Calu3 (cell line): Measurements from ENCODE around the gene ECEL1. TPM values are rescaled to one million over a fixed set of nuclear protein-coding genes. Genes with fewer than 3 reads are reported as not detected.

Experiments
- BruUV-seq: library from RNA; stranded (reverse); fragments of 400-500 nt; replicated peaks from 2 replicates; lab custom pipeline; 2021; lab: Mats Ljungman, UMichigan
- CTCF ChIA-PET: fragments of 300-600 bp; sonication (Branson Sonifier 250); formaldehyde crosslinking; loops from one replicate; lab custom pipeline; 2022; ENCODE audit warnings: antibody characterized with exemption; lab: Charles Lee
- DNase-seq: peaks from one replicate; pipeline ENCODE4 v3.0.0; 2022
- H3K27ac Mint-ChIP-seq: one replicate; pipeline ENCODE4 v1.8.0; 2022; ENCODE audit warnings: mixed read lengths; ENCODE audit not compliant: unreplicated experiment
- H3K27me3 Mint-ChIP-seq: one replicate; pipeline ENCODE4 v1.8.0; 2022; ENCODE audit warnings: mixed read lengths; ENCODE audit not compliant: unreplicated experiment
- H3K36me3 Mint-ChIP-seq: one replicate; pipeline ENCODE4 v1.8.0; 2022; ENCODE audit warnings: mild to moderate bottlenecking, moderate library complexity, mixed read lengths; ENCODE audit not compliant: insufficient read depth, unreplicated experiment
- H3K4me1 Mint-ChIP-seq: one replicate; pipeline ENCODE4 v1.8.0; 2022; ENCODE audit warnings: mild to moderate bottlenecking, low read depth, mixed read lengths; ENCODE audit not compliant: unreplicated experiment
- H3K4me3 Mint-ChIP-seq: one replicate; pipeline ENCODE4 v1.8.0; 2022; ENCODE audit warnings: mild to moderate bottlenecking, low read depth, moderate library complexity, mixed read lengths; ENCODE audit not compliant: unreplicated experiment
- H3K9me3 Mint-ChIP-seq: one replicate; pipeline ENCODE4 v1.8.0; 2022; ENCODE audit warnings: low read depth, mixed read lengths; ENCODE audit not compliant: unreplicated experiment
- CTCF ChIP-seq: fragments of 200-600 bp; IDR thresholded peaks from one replicate; pipeline ENCODE4 v1.8.0; 2022; ENCODE audit warnings: antibody characterized with exemption; ENCODE audit not compliant: unreplicated experiment
- intact Hi-C: fragments of 100-400 bp; cut with micrococcal nuclease; formaldehyde crosslinking; loops from one replicate; pipeline ENCODE4 v1.10.0; 2022; ENCODE audit not compliant: unreplicated experiment
- total RNA-seq: library from RNA; stranded (reverse); gene quantifications from 2 replicates; pipeline ENCODE4 v1.2.3, GENCODE V29; 2022

The ECEL1 gene
- total RNA-seq, 1 experiment from 2014 or later, result not detected

- intact Hi-C loops, result no loop called here
- H3K4me1 Mint-ChIP-seq, result no peaks in the 10 kb centered on the region
- CTCF ChIA-PET, result interaction anchor here (0.6 kb wide), 1 partner anchor 15 kb away, joined by 5 read pairs; no protein-coding TSS in a partner anchor
- BruUV-seq, result no TSS peak
- no peak overlapping the region for H3K27ac Mint-ChIP-seq
- peaks cover 79% of the 10 kb centered on the region for H3K27me3 Mint-ChIP-seq
- no peak overlapping the region for H3K4me3 Mint-ChIP-seq
- H3K36me3 Mint-ChIP-seq, result no peaks in the 10 kb centered on the region
- DNase-seq, result no peak
- H3K9me3 Mint-ChIP-seq, result no peaks in the 10 kb centered on the region
- TF ChIP-seq CTCF, result no peak
Observed at GRCh38 chr2:232530626-232531260, 43.1 kb upstream of the ECEL1 start.

GRCh38 chr2:232529806-232530547 lies 42.3 kb upstream of the ECEL1 start:
- no TSS peak for BruUV-seq
- peaks cover 74% of the 10 kb centered on the region for H3K27me3 Mint-ChIP-seq
- H3K36me3 Mint-ChIP-seq, result no peaks in the 10 kb centered on the region
- H3K9me3 Mint-ChIP-seq, result no peaks in the 10 kb centered on the region
- no peak for DNase-seq
- H3K4me1 Mint-ChIP-seq, result no peaks in the 10 kb centered on the region
- intact Hi-C loops, result no loop called here
- H3K4me3 Mint-ChIP-seq, result no peak overlapping the region
- no peak overlapping the region for H3K27ac Mint-ChIP-seq
- CTCF ChIA-PET, result interaction anchor here (0.6 kb wide), 1 partner anchor 16 kb away, joined by 5 read pairs; no protein-coding TSS in a partner anchor
- no peak for TF ChIP-seq CTCF

- no TSS peak for BruUV-seq
- Mint-ChIP-seq H3K27ac (no peak overlapping the region), H3K4me1 (no peaks in the 10 kb centered on the region), H3K4me3 (no peak overlapping the region), H3K9me3 (no peaks in the 10 kb centered on the region), H3K27me3 (peaks cover 81% of the 10 kb centered on the region), H3K36me3 (no peaks in the 10 kb centered on the region)
- CTCF ChIA-PET, result no interaction called here
- no peak for DNase-seq
- intact Hi-C loops, result no loop called here
- TF ChIP-seq CTCF, result no peak
Observed at GRCh38 chr2:232528746-232529460, 41.3 kb upstream of the ECEL1 start.

- H3K4me1 Mint-ChIP-seq, result no peaks in the 10 kb centered on the region
- intact Hi-C loops, result no loop called here
Observed at GRCh38 chr2:232527905-232528470, 40.4 kb upstream of the ECEL1 start.

More at GRCh38 chr2:232527905-232528470, 40.4 kb upstream of the ECEL1 start:
- H3K27me3 Mint-ChIP-seq, result peaks cover 81% of the 10 kb centered on the region
- CTCF ChIA-PET, result no interaction called here
- no peak for DNase-seq
- H3K36me3 Mint-ChIP-seq, result no peaks in the 10 kb centered on the region
- H3K9me3 Mint-ChIP-seq, result no peaks in the 10 kb centered on the region
- no TSS peak for BruUV-seq
- TF ChIP-seq CTCF, result no peak
- no peak overlapping the region for H3K27ac Mint-ChIP-seq
- H3K4me3 Mint-ChIP-seq, result no peak overlapping the region
